Prostate gland (tissue), 2 donors: ENCODE data around the gene HSD17B1.

Experiments used
- CTCF ChIP-seq, 4 experiments: fragments of 200-600 bp in 2 of 4; fragments of 450-650 bp in 2 of 4; sonication (generic) in 2 of 4; IDR thresholded peaks; 1 replicate in 3 of 4; 2 replicates in 1 of 4; pipeline ENCODE4 v1.5.1; 2016 to 2019; ENCODE audit warnings: antibody characterized with exemption in 4 of 4, mild to moderate bottlenecking in 2 of 4, moderate library complexity in 2 of 4
- POLR2AphosphoS5 ChIP-seq: sonication (generic); formaldehyde crosslinking; IDR thresholded peaks from one replicate; pipeline ENCODE4 v1.6.1; 2017; ENCODE audit warnings: antibody characterized with exemption

GRCh38 chr17:42538482-42538881 is 14.2 kb upstream of the HSD17B1 start:
- no peak for TF ChIP-seq POLR2AphosphoS5
- no peak for TF ChIP-seq CTCF (IDR thresholded peaks at IDR 0.05)
